Measurements from ENCODE around the gene UACA.

UACA gene

GRCh38 chr15:70643783-70644125 lies 119.6 kb downstream of the UACA start:
- no peak for DNase-seq (ENCODE audit: low spot score in 2 of 2)

GRCh38 chr15:70643106-70643782 lies 120.1 kb downstream of the UACA start:
- no peaks in the 10 kb centered on the region; the same call in 1 of the 2 replicates for H3K27me3 ChIP-seq (ENCODE audit: low read depth)
- H3K36me3 ChIP-seq (replicated peaks): no peaks in the 10 kb centered on the region
- no peak for DNase-seq (ENCODE audit: low spot score in 2 of 2)
- H3K9me3 ChIP-seq: no peaks in the 10 kb centered on the region
- H3K4me1 ChIP-seq: no peaks in the 10 kb centered on the region
- no peak overlapping the region for H3K4me3 ChIP-seq
- in situ Hi-C loops (cut with MboI; ENCODE audit: low sequenced_read_pairs): no loop called here

More at GRCh38 chr15:70643783-70644125, 119.6 kb downstream of the UACA start:
- in situ Hi-C loops (cut with MboI; ENCODE audit: low sequenced_read_pairs): no loop called here
- no peaks in the 10 kb centered on the region; the same call in 1 of the 2 replicates for H3K27me3 ChIP-seq (ENCODE audit: low read depth)
- no peaks in the 10 kb centered on the region for H3K9me3 ChIP-seq
- H3K36me3 ChIP-seq (replicated peaks): no peaks in the 10 kb centered on the region
- H3K4me3 ChIP-seq: no peak overlapping the region
- H3K4me1 ChIP-seq: no peaks in the 10 kb centered on the region

GRCh38 chr15:70636540-70637165 lies 126.7 kb downstream of the UACA start:
- no peaks in the 10 kb centered on the region for H3K9me3 ChIP-seq
- DNase-seq (ENCODE audit: low spot score in 2 of 2): peak; percentile 75 to 94

DNA sequence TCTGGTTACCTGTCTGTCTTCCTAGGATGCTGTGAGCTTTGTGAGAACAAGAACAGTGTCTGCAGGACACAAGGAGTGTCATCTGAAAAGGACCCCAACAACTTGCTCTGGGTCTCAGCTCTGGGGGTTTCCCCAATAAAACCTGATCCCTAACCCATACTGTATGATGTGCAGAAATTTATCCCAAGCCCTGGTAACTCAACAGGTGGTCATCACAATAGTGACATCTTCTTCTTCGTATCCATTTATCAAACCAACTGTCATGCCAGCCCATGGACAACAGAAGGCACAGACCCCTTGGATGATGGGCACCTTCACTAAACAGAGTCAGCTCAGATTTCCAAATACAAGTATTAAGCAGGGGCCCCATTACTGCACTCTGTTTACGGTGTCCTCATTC lies 127.5 kb downstream of the UACA start:
- in situ Hi-C loops (cut with MboI; ENCODE audit: low sequenced_read_pairs): no loop called here
- Histone ChIP-seq H3K4me1 (peaks cover 4% of the 10 kb centered on the region; the same call in 1 of the 2 replicates), H3K9me3 (no peaks in the 10 kb centered on the region), H3K27me3 (ENCODE audit: low read depth) (no peaks in the 10 kb centered on the region), H3K4me3 (no peak overlapping the region), H3K36me3 (replicated peaks) (no peaks in the 10 kb centered on the region)
- no peak for DNase-seq (ENCODE audit: low spot score in 2 of 2)

More at GRCh38 chr15:70636540-70637165, 126.7 kb downstream of the UACA start:
- Histone ChIP-seq H3K4me1 (peaks cover 4% of the 10 kb centered on the region; the same call in 1 of the 2 replicates), H3K4me3 (no peak overlapping the region), H3K27me3 (ENCODE audit: low read depth) (no peaks in the 10 kb centered on the region), H3K36me3 (replicated peaks) (no peaks in the 10 kb centered on the region)
- in situ Hi-C loops (cut with MboI; ENCODE audit: low sequenced_read_pairs): no loop called here

GRCh38 chr15:70633991-70634390 lies 129.4 kb downstream of the UACA start:
- in situ Hi-C loops (cut with MboI; ENCODE audit: low sequenced_read_pairs): no loop called here
- no peaks in the 10 kb centered on the region for H3K27me3 ChIP-seq (ENCODE audit: low read depth)

DNA sequence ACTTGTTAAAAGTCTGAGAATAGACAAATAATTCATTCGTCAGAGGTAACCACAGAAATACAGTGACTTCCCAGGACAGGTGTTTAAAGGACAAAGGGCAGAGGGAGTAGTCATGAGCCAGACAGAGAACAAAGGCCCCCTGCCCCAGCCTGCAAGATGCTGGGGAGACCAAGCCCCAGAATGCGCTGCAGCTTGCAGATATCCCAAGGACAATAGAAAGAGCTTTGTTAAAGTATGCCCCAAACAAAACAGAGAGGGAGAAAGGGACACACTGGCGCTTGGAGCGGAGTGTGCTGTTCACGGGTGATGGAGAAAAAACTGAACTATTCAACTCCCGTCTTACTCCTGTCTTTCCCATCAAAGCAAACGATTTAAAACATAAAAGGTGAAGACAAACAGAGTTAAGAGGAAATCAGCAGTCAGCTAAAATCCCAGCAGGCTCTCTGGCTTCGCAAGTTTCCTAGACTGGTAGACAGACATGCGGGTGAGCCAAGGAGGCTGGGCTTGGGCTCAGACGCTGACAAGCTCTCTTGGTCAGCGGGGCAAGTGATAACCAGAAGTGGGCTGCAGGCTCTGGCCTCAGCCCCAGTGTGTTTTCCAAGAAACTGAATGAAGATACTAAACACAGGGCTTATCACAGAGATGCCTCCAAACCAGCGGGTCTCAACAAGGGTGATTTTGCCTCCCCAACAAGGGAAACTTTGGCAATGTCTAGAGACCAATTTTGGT lies 130.1 kb downstream of the UACA start:
- no peaks in the 10 kb centered on the region for H3K9me3 ChIP-seq
- H3K36me3 ChIP-seq (replicated peaks): no peaks in the 10 kb centered on the region
- H3K4me3 ChIP-seq: no peak overlapping the region
- H3K4me1 ChIP-seq: peaks cover 4% of the 10 kb centered on the region; the same call in 1 of the 2 replicates
- H3K27me3 ChIP-seq (ENCODE audit: low read depth): no peaks in the 10 kb centered on the region
- DNase-seq (ENCODE audit: low spot score in 2 of 2): peak in 1 of 2 experiments; percentile 39
- in situ Hi-C loops (cut with MboI; ENCODE audit: low sequenced_read_pairs): no loop called here

More at GRCh38 chr15:70633991-70634390, 129.4 kb downstream of the UACA start:
- H3K36me3 ChIP-seq (replicated peaks): no peaks in the 10 kb centered on the region
- H3K4me3 ChIP-seq: no peak overlapping the region
- no peaks in the 10 kb centered on the region for H3K9me3 ChIP-seq
- no peak for DNase-seq (ENCODE audit: low spot score in 2 of 2)
- peaks cover 4% of the 10 kb centered on the region; the same call in 1 of the 2 replicates for H3K4me1 ChIP-seq

DNA sequence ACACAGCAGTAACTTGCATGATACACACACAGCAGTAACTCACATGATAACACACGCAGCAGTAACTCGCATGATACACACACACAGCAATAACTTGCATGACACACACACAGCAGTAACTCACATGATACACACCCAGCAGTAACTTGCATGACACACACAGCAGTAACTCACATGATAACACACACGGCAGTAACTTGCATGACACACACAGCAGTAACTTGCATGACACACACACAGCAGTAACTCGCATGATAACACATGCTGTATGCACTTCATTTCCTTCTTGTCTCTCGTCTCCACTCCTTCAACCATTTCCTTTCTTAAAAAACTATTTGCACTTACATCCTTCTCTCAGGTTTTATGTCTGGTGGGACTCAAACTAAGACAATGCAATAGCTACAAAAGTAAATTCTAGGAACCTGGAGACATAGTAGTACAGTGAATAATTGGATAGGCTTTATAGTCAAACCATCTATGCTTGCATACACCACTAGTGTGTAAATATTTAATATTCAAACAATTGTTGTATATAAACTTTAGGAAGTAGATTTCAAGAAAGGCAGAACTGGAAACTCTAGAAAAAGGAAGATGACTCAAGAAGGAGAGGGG lies 130.8 kb downstream of the UACA start:
- Histone ChIP-seq H3K27me3 (ENCODE audit: low read depth) (no peaks in the 10 kb centered on the region), H3K9me3 (no peaks in the 10 kb centered on the region), H3K36me3 (replicated peaks) (no peaks in the 10 kb centered on the region), H3K4me1 (peaks cover 4% of the 10 kb centered on the region; the same call in 1 of the 2 replicates), H3K4me3 (no peak overlapping the region)
- in situ Hi-C loops (cut with MboI; ENCODE audit: low sequenced_read_pairs): no loop called here
- DNase-seq (ENCODE audit: low spot score in 2 of 2): no peak

DNA sequence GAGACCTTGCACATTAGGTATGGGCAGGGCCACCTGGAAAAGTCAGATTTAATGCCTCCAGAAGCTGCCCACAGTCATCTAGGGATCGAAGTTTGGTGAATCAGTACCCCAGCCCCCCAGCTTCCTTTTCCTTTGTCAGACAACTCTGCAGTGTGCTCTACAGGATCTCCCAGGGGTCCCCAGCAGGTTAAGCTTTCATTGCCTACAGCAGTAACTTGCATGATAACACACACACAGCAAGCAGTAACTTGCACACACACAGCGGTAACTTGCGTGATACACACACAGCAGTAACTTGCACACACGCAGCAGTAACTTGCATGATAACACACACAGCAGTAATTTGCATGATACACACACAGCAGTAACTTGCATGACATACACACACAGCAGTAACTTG lies 131.3 kb downstream of the UACA start:
- H3K4me3 ChIP-seq: no peak overlapping the region
- H3K4me1 ChIP-seq: peaks cover 4% of the 10 kb centered on the region; the same call in 1 of the 2 replicates
- in situ Hi-C loops (cut with MboI; ENCODE audit: low sequenced_read_pairs): no loop called here

GRCh38 chr15:70629735-70630273 lies 133.6 kb downstream of the UACA start:
- Histone ChIP-seq H3K4me1 (peaks cover 2% of the 10 kb centered on the region; the same call in 1 of the 2 replicates), H3K9me3 (no peaks in the 10 kb centered on the region; the same call in 1 of the 2 replicates), H3K27me3 (ENCODE audit: low read depth) (no peaks in the 10 kb centered on the region), H3K36me3 (replicated peaks) (no peaks in the 10 kb centered on the region), H3K4me3 (no peak overlapping the region)
- in situ Hi-C loops (cut with MboI; ENCODE audit: low sequenced_read_pairs): no loop called here
- DNase-seq (ENCODE audit: low spot score in 2 of 2): no peak

More for the DNA sequence above, 131.3 kb downstream of the UACA start:
- no peaks in the 10 kb centered on the region for H3K9me3 ChIP-seq
- H3K27me3 ChIP-seq (ENCODE audit: low read depth): no peaks in the 10 kb centered on the region
- no peaks in the 10 kb centered on the region for H3K36me3 ChIP-seq (replicated peaks)
- no peak for DNase-seq (ENCODE audit: low spot score in 2 of 2)

- no peak for DNase-seq (ENCODE audit: low spot score in 2 of 2)
- in situ Hi-C loops (cut with MboI; ENCODE audit: low sequenced_read_pairs): no loop called here
- Histone ChIP-seq H3K27me3 (ENCODE audit: low read depth) (no peaks in the 10 kb centered on the region), H3K36me3 (replicated peaks) (no peaks in the 10 kb centered on the region), H3K4me3 (no peak overlapping the region), H3K9me3 (peaks cover 2% of the 10 kb centered on the region), H3K4me1 (peaks cover 2% of the 10 kb centered on the region; the same call in 1 of the 2 replicates)
Observed at GRCh38 chr15:70628549-70628896, 134.8 kb downstream of the UACA start.

- DNase-seq (ENCODE audit: low spot score in 2 of 2): no peak
- in situ Hi-C loops (cut with MboI; ENCODE audit: low sequenced_read_pairs): no loop called here
- H3K4me3 ChIP-seq: no peak overlapping the region
Observed at GRCh38 chr15:70627734-70628548, 135.4 kb downstream of the UACA start.

GRCh38 chr15:70627322-70627721 lies 136.0 kb downstream of the UACA start:
- no peak overlapping the region for H3K4me3 ChIP-seq
- no peak for DNase-seq (ENCODE audit: low spot score in 2 of 2)
- in situ Hi-C loops (cut with MboI; ENCODE audit: low sequenced_read_pairs): no loop called here
- no peaks in the 10 kb centered on the region for H3K27me3 ChIP-seq (ENCODE audit: low read depth)
- no peaks in the 10 kb centered on the region for H3K4me1 ChIP-seq
- no peaks in the 10 kb centered on the region for H3K36me3 ChIP-seq (replicated peaks)
- H3K9me3 ChIP-seq: peaks cover 2% of the 10 kb centered on the region

More at GRCh38 chr15:70627734-70628548, 135.4 kb downstream of the UACA start:
- Histone ChIP-seq H3K36me3 (replicated peaks) (no peaks in the 10 kb centered on the region), H3K9me3 (peaks cover 2% of the 10 kb centered on the region), H3K27me3 (ENCODE audit: low read depth) (no peaks in the 10 kb centered on the region), H3K4me1 (no peaks in the 10 kb centered on the region)

GRCh38 chr15:70625438-70625837 lies 137.9 kb downstream of the UACA start:
- Histone ChIP-seq H3K36me3 (replicated peaks) (no peaks in the 10 kb centered on the region), H3K4me1 (no peaks in the 10 kb centered on the region), H3K4me3 (no peak overlapping the region), H3K9me3 (peaks cover 4% of the 10 kb centered on the region), H3K27me3 (ENCODE audit: low read depth) (no peaks in the 10 kb centered on the region)
- in situ Hi-C loops (cut with MboI; ENCODE audit: low sequenced_read_pairs): no loop called here
- no peak for DNase-seq (ENCODE audit: low spot score in 2 of 2)
